ENCODE results near the gene CETN3.

The CETN3 gene

GRCh38 chr5:90386099-90386710 is 23.4 kb downstream of the CETN3 start:
- H3K27ac ChIP-seq = no peak overlapping the region
- H3K4me3 ChIP-seq (ENCODE audit: low read depth, low read length) = no peak overlapping the region
- H3K4me2 ChIP-seq (ENCODE audit: low read length) = no peak overlapping the region
- H3K4me1 ChIP-seq = no peaks in the 10 kb centered on the region
- peak; percentile 37 for TF ChIP-seq CTCF (IDR thresholded peaks at IDR 0.05)
- no peaks in the 10 kb centered on the region for H3K36me3 ChIP-seq (ENCODE audit: control insufficient read depth, insufficient read depth, low read length)
- no peak overlapping the region for H2AFZ ChIP-seq
- H3K9ac ChIP-seq = no peak overlapping the region
- H3K9me3 ChIP-seq (ENCODE audit: control insufficient read depth, low read length) = no peaks in the 10 kb centered on the region
- no peaks in the 10 kb centered on the region for H3K79me2 ChIP-seq
- H3K27me3 ChIP-seq (ENCODE audit: control insufficient read depth, insufficient read depth, low read length) = no peaks in the 10 kb centered on the region

- no peak overlapping the region for H3K9ac ChIP-seq
- no peaks in the 10 kb centered on the region for H3K79me2 ChIP-seq
- no peaks in the 10 kb centered on the region for H3K4me1 ChIP-seq
- TF ChIP-seq CTCF (IDR thresholded peaks at IDR 0.05) = no peak
- H3K4me2 ChIP-seq (ENCODE audit: low read length) = no peak overlapping the region
- no peak overlapping the region for H3K4me3 ChIP-seq (ENCODE audit: low read depth, low read length)
- H3K9me3 ChIP-seq (ENCODE audit: control insufficient read depth, low read length) = no peaks in the 10 kb centered on the region
- H2AFZ ChIP-seq = no peak overlapping the region
- H3K27me3 ChIP-seq (ENCODE audit: control insufficient read depth, insufficient read depth, low read length) = no peaks in the 10 kb centered on the region
- H3K36me3 ChIP-seq (ENCODE audit: control insufficient read depth, insufficient read depth, low read length) = no peaks in the 10 kb centered on the region
- H3K27ac ChIP-seq = no peak overlapping the region
Measured at GRCh38 chr5:90384389-90384788, 25.2 kb downstream of the CETN3 start.

GRCh38 chr5:90383903-90384302 is 25.7 kb downstream of the CETN3 start:
- no peaks in the 10 kb centered on the region for H3K27me3 ChIP-seq (ENCODE audit: control insufficient read depth, insufficient read depth, low read length)
- H3K79me2 ChIP-seq = no peaks in the 10 kb centered on the region
- no peak overlapping the region for H3K9ac ChIP-seq
- H2AFZ ChIP-seq = no peak overlapping the region
- TF ChIP-seq CTCF (IDR thresholded peaks at IDR 0.05) = no peak
- H3K4me1 ChIP-seq = no peaks in the 10 kb centered on the region
- H3K4me2 ChIP-seq (ENCODE audit: low read length) = no peak overlapping the region
- H3K9me3 ChIP-seq (ENCODE audit: control insufficient read depth, low read length) = no peaks in the 10 kb centered on the region
- no peaks in the 10 kb centered on the region for H3K36me3 ChIP-seq (ENCODE audit: control insufficient read depth, insufficient read depth, low read length)
- no peak overlapping the region for H3K4me3 ChIP-seq (ENCODE audit: low read depth, low read length)
- no peak overlapping the region for H3K27ac ChIP-seq

GRCh38 chr5:90381213-90381929 is 28.2 kb downstream of the CETN3 start:
- no peak for TF ChIP-seq CTCF (IDR thresholded peaks at IDR 0.05)
- H3K4me1 ChIP-seq = no peaks in the 10 kb centered on the region
- no peaks in the 10 kb centered on the region for H3K9me3 ChIP-seq (ENCODE audit: control insufficient read depth, low read length)
- no peak overlapping the region for H2AFZ ChIP-seq
- no peaks in the 10 kb centered on the region for H3K36me3 ChIP-seq (ENCODE audit: control insufficient read depth, insufficient read depth, low read length)
- H3K4me3 ChIP-seq (ENCODE audit: low read depth, low read length) = no peak overlapping the region
- no peak overlapping the region for H3K9ac ChIP-seq
- no peaks in the 10 kb centered on the region for H3K27me3 ChIP-seq (ENCODE audit: control insufficient read depth, insufficient read depth, low read length)
- H3K79me2 ChIP-seq = no peaks in the 10 kb centered on the region
- H3K27ac ChIP-seq = no peak overlapping the region
- H3K4me2 ChIP-seq (ENCODE audit: low read length) = no peak overlapping the region

GRCh38 chr5:90379652-90380051 is 29.9 kb downstream of the CETN3 start:
- no peak overlapping the region for H2AFZ ChIP-seq
- H3K4me3 ChIP-seq (ENCODE audit: low read depth, low read length) = no peak overlapping the region
- no peaks in the 10 kb centered on the region for H3K4me1 ChIP-seq
- no peaks in the 10 kb centered on the region for H3K36me3 ChIP-seq (ENCODE audit: control insufficient read depth, insufficient read depth, low read length)
- H3K27me3 ChIP-seq (ENCODE audit: control insufficient read depth, insufficient read depth, low read length) = no peaks in the 10 kb centered on the region
- no peak overlapping the region for H3K27ac ChIP-seq
- no peak overlapping the region for H3K4me2 ChIP-seq (ENCODE audit: low read length)
- H3K79me2 ChIP-seq = no peaks in the 10 kb centered on the region
- H3K9me3 ChIP-seq (ENCODE audit: control insufficient read depth, low read length) = no peaks in the 10 kb centered on the region
- no peak for TF ChIP-seq CTCF (IDR thresholded peaks at IDR 0.05)
- no peak overlapping the region for H3K9ac ChIP-seq

All from parathyroid adenoma (tissue), 2 donors.